ENCODE data around the gene SPR. TPM values are rescaled to one million over a fixed set of nuclear protein-coding genes. Genes with fewer than 3 reads are reported as not detected.

The SPR gene
- polyA plus RNA-seq, 2 of the 4 experiments (the other 2 are of a cell fraction): 88.5 to 138 TPM

DNA sequence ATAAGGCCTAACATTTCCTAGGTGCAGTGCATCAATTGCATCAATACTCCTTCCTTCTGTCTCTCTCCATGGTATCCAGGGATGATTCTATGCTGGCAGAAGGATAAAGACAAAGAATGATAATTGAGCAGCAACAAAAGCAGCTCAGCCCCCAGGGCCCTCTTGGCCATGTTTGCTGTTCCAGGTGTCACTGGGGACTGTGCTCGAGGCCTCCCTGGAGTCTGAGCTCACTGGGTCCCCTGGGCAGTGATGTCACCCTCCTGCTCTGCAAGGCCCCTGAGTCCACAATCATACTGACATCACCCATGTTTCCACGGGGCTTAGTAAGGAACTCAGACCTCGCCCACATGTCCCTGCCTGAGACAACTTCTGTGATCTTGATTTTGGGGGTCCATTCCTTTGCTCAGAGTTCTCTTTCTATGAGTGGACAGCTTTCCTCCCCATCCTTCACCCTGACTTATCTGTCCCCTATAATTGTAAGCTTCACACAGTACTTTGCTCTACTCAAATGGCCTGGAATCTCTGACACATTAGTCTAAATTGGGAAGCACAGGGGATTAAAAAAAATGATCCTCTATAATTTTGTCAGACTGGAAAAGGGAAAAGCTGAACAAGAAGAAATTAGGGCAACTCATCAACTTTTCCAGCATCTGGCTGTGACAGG lies 45.6 kb upstream of the SPR start:
- DNase-seq (ENCODE audit: low read depth in 1 of 2, low spot score in 1 of 2) (no peak), FAIRE-seq (no peak), ATAC-seq (no peak)
- ChIA-PET CTCF (interaction anchor here (0.8 to 5.0 kb wide), 14 partner anchors 8 to 1023 kb away, joined by 3 to 32 read pairs (median 4); partner anchors contain the start of gene SPR), POLR2A (no interaction called here)
- no peak for TF ChIP-seq HDAC2 (IDR thresholded peaks at IDR 0.05)
- TF ChIP-seq, protein P1, sequence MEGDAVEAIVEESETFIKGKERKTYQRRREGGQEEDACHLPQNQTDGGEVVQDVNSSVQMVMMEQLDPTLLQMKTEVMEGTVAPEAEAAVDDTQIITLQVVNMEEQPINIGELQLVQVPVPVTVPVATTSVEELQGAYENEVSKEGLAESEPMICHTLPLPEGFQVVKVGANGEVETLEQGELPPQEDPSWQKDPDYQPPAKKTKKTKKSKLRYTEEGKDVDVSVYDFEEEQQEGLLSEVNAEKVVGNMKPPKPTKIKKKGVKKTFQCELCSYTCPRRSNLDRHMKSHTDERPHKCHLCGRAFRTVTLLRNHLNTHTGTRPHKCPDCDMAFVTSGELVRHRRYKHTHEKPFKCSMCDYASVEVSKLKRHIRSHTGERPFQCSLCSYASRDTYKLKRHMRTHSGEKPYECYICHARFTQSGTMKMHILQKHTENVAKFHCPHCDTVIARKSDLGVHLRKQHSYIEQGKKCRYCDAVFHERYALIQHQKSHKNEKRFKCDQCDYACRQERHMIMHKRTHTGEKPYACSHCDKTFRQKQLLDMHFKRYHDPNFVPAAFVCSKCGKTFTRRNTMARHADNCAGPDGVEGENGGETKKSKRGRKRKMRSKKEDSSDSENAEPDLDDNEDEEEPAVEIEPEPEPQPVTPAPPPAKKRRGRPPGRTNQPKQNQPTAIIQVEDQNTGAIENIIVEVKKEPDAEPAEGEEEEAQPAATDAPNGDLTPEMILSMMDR (IDR thresholded peaks at IDR 0.05): no peak
- no peak for TF ChIP-seq CHD4 (IDR thresholded peaks at IDR 0.05; ENCODE audit: borderline replicate concordance)
- peak; percentile 36; the same call in 1 of the 2 replicates for TF ChIP-seq REST (IDR thresholded peaks at IDR 0.05)
- no peak for TF ChIP-seq MAX (IDR thresholded peaks at IDR 0.05)
- TF ChIP-seq GATA3 (IDR thresholded peaks at IDR 0.05; ENCODE audit: borderline replicate concordance): no peak
- TF ChIP-seq RAD21 (conservative IDR thresholded peaks at IDR 0.05 in 1 of 2, IDR thresholded peaks at IDR 0.05 in 1 of 2): no peak
- H3K4me2 ChIP-seq: no peak overlapping the region
- no peaks in the 10 kb centered on the region for H3K4me1 ChIP-seq
- 35% methylated on average over 3 of the region's 3 CpGs for WGBS (ENCODE audit: missing lambda C conversion rate)
- H3K9me3 ChIP-seq: no peaks in the 10 kb centered on the region
- H3K27ac ChIP-seq: no peak overlapping the region
- no peak overlapping the region for H3K4me3 ChIP-seq

DNA sequence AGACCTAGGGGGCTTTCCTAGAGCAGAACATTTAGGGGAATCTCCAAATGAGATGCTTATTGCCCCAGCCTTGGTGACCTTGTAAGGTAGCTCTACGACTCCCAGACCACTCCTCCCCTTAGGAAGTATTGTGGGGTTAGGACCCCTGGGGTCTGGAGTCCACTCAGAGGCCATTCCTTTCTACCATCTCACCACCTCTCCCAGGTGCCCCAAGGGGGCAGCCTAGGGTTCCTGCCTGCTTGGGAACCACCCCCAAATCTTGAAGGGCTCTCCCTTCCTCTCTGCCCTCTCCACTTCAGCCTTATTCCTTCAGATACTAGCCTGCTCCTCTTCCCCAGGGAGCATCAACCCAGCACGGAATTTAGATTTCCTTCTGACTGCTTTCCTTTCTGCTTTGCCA lies 43.9 kb upstream of the SPR start:
- FAIRE-seq (no peak), ATAC-seq (peak in 1 of 2 experiments; percentile 54; a peak in 3 of 6 replicates), DNase-seq (ENCODE audit: low read depth in 1 of 2, low spot score in 1 of 2) (no peak)
- WGBS (ENCODE audit: missing lambda C conversion rate): 22% methylated on average over 2 of the region's 2 CpGs
- Histone ChIP-seq H3K27ac (no peak overlapping the region), H3K9me3 (no peaks in the 10 kb centered on the region), H3K4me3 (no peak overlapping the region), H3K4me1 (no peaks in the 10 kb centered on the region), H3K4me2 (no peak overlapping the region)
- ChIA-PET POLR2A (no interaction called here), CTCF (interaction anchor here (0.8 to 5.0 kb wide), 3 partner anchors 16 to 28 kb away, joined by 3 to 32 read pairs (median 20); no protein-coding TSS in a partner anchor)
- TF ChIP-seq RFX5 (IDR thresholded peaks at IDR 0.05) (no peak), BCL3 (IDR thresholded peaks at IDR 0.05) (no peak), ZC3H11A (IDR thresholded peaks at IDR 0.05) (no peak), E2F6 (IDR thresholded peaks at IDR 0.05; ENCODE audit: borderline replicate concordance, low read depth) (no peak), ZSCAN20 (CRISPR knock-in tag; IDR thresholded peaks at IDR 0.05) (no peak), HDAC2 (IDR thresholded peaks at IDR 0.05) (no peak), PHF8 (IDR thresholded peaks at IDR 0.05; ENCODE audit: borderline replicate concordance, low read depth) (no peak), FOSL2 (IDR thresholded peaks at IDR 0.05) (no peak), FOSL2 (CRISPR knock-in tag; IDR thresholded peaks at IDR 0.05) (no peak), NR3C1 (IDR thresholded peaks at IDR 0.05) (no peak), MAFK (IDR thresholded peaks at IDR 0.05; ENCODE audit: partially characterized antibody) (no peak), RCOR1 (IDR thresholded peaks at IDR 0.05; ENCODE audit: low read depth, low read length) (no peak), POLR2AphosphoS2 (conservative IDR thresholded peaks at IDR 0.05; ENCODE audit: low read length) (no peak), BHLHE40 (IDR thresholded peaks at IDR 0.05; ENCODE audit: low read depth, low read length) (no peak)
- TF ChIP-seq, protein P2, sequence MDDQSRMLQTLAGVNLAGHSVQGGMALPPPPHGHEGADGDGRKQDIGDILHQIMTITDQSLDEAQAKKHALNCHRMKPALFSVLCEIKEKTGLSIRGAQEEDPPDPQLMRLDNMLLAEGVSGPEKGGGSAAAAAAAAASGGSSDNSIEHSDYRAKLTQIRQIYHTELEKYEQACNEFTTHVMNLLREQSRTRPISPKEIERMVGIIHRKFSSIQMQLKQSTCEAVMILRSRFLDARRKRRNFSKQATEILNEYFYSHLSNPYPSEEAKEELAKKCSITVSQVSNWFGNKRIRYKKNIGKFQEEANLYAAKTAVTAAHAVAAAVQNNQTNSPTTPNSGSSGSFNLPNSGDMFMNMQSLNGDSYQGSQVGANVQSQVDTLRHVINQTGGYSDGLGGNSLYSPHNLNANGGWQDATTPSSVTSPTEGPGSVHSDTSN (IDR thresholded peaks at IDR 0.05): no peak
- TF ChIP-seq, protein P1 (IDR thresholded peaks at IDR 0.05): no peak

Data from A549 (cell line).